GM20000 (cell line): ENCODE data around the gene P2RY13.

ENCODE experiments used
- DNase-seq: peaks from one replicate; pipeline ENCODE4 v3.0.0; 2012; ENCODE audit warnings: low spot score
- CTCF ChIP-seq: IDR thresholded peaks from 2 replicates; pipeline ENCODE4 v1.5.1; 2012; ENCODE audit warnings: mild to moderate bottlenecking, control low read depth; ENCODE audit errors: extremely low read depth, missing control alignments

P2RY13 gene

GRCh38 chr3:151329363-151329762 lies at the start of gene P2RY13:
Gene P2RY13, minus strand, starts transcription at chr3:151329549. Its CDS starts 21 bp downstream, at chr3:151329528.
- TF ChIP-seq CTCF = no peak

GRCh38 chr3:151377768-151378385 lies 48.5 kb upstream of the P2RY13 start:
- DNase-seq = peak; percentile 20
- TF ChIP-seq CTCF = no peak

More at GRCh38 chr3:151329363-151329762, at the start of gene P2RY13:
- no peak for DNase-seq

GRCh38 chr3:151372063-151372820 lies 42.9 kb upstream of the P2RY13 start:
- TF ChIP-seq CTCF = no peak
- no peak for DNase-seq

GRCh38 chr3:151371526-151371925 lies 42.2 kb upstream of the P2RY13 start:
- DNase-seq = no peak
- TF ChIP-seq CTCF = no peak

GRCh38 chr3:151367448-151367847 lies 38.1 kb upstream of the P2RY13 start:
- TF ChIP-seq CTCF = no peak
- no peak for DNase-seq

GRCh38 chr3:151366993-151367392 lies 37.6 kb upstream of the P2RY13 start:
- TF ChIP-seq CTCF = no peak
- no peak for DNase-seq

- DNase-seq = no peak
- TF ChIP-seq CTCF = no peak
Observed at GRCh38 chr3:151362751-151363174, 33.4 kb upstream of the P2RY13 start.
